A673 (cell line): ENCODE measurements around the gene MATR3. TPM values are rescaled to one million over a fixed set of nuclear protein-coding genes. Genes with fewer than 3 reads are reported as not detected.

ENCODE experiments used
- BruUV-seq: library from RNA; stranded (reverse); fragments of 400-500 nt; replicated peaks from 2 replicates; lab custom pipeline; 2021; lab: Mats Ljungman, UMichigan
- CTCF ChIA-PET: fragments of 300-600 bp; sonication (Branson Sonifier 250); formaldehyde crosslinking; loops from one replicate; lab custom pipeline; 2022; ENCODE audit warnings: antibody characterized with exemption; lab: Charles Lee
- POLR2A ChIA-PET: fragments of 300-600 bp; sonication (Branson Sonifier 250); formaldehyde crosslinking; loops from one replicate; lab custom pipeline; 2022; ENCODE audit warnings: antibody characterized with exemption; ENCODE audit not compliant: low non-redundant PET; lab: Charles Lee
- DNase-seq: peaks from one replicate; pipeline ENCODE4 v3.0.0-alpha.2; 2015; ENCODE audit warnings: low spot score
- H3K27ac ChIP-seq: fragments of 200-600 bp; sonication (generic); 2 replicates; pipeline ENCODE4 v1.5.1; 2016; ENCODE audit warnings: mixed run types, low read depth, mild to moderate bottlenecking, mixed read lengths, antibody characterized with exemption, low read length; ENCODE audit not compliant: poor library complexity, severe bottlenecking
- H3K27me3 ChIP-seq: fragments of 200-600 bp; sonication (generic); replicated peaks from 2 replicates; pipeline ENCODE4 v1.6.1; 2017; ENCODE audit warnings: mixed run types, low read depth, mild to moderate bottlenecking, mixed read lengths, antibody characterized with exemption, low read length; ENCODE audit not compliant: insufficient read depth, poor library complexity
- H3K36me3 ChIP-seq: fragments of 200-600 bp; sonication (generic); 2 replicates; pipeline ENCODE4 v1.6.1; 2016; ENCODE audit warnings: mixed run types, mild to moderate bottlenecking, mixed read lengths, antibody characterized with exemption, low read length; ENCODE audit not compliant: insufficient read depth, poor library complexity, severe bottlenecking
- H3K4me1 ChIP-seq: fragments of 200-600 bp; sonication (generic); 2 replicates; pipeline ENCODE4 v1.6.1; 2017; ENCODE audit warnings: mixed run types, mild to moderate bottlenecking, mixed read lengths, antibody characterized with exemption, low read length; ENCODE audit not compliant: insufficient read depth, poor library complexity, severe bottlenecking
- H3K4me3 ChIP-seq: fragments of 200-600 bp; sonication (generic); 2 replicates; pipeline ENCODE4 v1.5.1; 2016; ENCODE audit warnings: low read depth, mixed run types, mild to moderate bottlenecking, mixed read lengths, low read length; ENCODE audit not compliant: poor library complexity, severe bottlenecking
- H3K9me3 ChIP-seq: fragments of 200-600 bp; sonication (generic); 2 replicates; pipeline ENCODE4 v1.6.1; 2016; ENCODE audit warnings: mixed run types, low read depth, mild to moderate bottlenecking, mixed read lengths, antibody characterized with exemption, low read length; ENCODE audit not compliant: poor library complexity, severe bottlenecking
- EZH2 ChIP-seq: fragments of 200-600 bp; sonication (generic); IDR thresholded peaks from 2 replicates; pipeline ENCODE4 v1.6.1; 2017; ENCODE audit warnings: borderline replicate concordance, low read depth, mild to moderate bottlenecking, mixed read lengths, antibody characterized with exemption, low read length; ENCODE audit not compliant: poor library complexity, severe bottlenecking
- intact Hi-C: fragments of 100-400 bp; cut with micrococcal nuclease; formaldehyde crosslinking; loops from one replicate; pipeline ENCODE4 v1.10.0; 2022; ENCODE audit not compliant: unreplicated experiment
- total RNA-seq: library from RNA; stranded (reverse); gene quantifications from 2 replicates; pipeline ENCODE4 v1.2.3, GENCODE V29; 2021
- TF ChIP-seq, protein P1 (sequence below): fragments of 300-800, 200-600 bp; sonication (generic); conservative IDR thresholded peaks from 2 replicates; pipeline ENCODE4 v1.5.1; 2017; ENCODE audit warnings: low read depth, mild to moderate bottlenecking, antibody characterized with exemption, low read length, moderate library complexity, mixed read lengths

Gene MATR3
- total RNA-seq, 1 experiment from 2014 or later, result 286 TPM

DNA sequence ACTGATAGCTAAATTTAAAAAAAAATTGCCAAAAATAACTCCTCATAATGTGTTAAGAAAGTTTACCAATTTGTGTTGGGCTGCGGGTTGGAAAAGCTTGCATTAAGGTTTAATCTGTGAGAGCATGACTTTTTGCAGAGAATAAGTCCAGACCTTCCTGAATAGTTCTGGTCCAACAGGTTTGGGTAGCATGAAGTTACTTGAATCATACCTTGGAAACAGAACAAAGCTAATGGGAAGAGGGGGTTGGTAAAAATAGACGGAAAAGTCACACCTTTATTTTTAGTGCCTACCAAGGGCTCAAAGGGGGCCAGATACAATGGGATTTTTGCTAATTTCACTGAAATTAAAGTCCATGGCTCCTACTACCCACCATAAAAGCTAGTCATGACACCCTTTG is 17.1 kb upstream of the MATR3 start:
- POLR2A ChIA-PET, result interaction anchor here (0.7 kb wide), 1 partner anchor 834 kb away, joined by 4 read pairs; no protein-coding TSS in a partner anchor
- H3K4me3 ChIP-seq, result peak overlapping the region; percentile 73
- H3K27me3 ChIP-seq, result no peaks in the 10 kb centered on the region
- CTCF ChIA-PET, result no interaction called here
- TF ChIP-seq, protein P1, sequence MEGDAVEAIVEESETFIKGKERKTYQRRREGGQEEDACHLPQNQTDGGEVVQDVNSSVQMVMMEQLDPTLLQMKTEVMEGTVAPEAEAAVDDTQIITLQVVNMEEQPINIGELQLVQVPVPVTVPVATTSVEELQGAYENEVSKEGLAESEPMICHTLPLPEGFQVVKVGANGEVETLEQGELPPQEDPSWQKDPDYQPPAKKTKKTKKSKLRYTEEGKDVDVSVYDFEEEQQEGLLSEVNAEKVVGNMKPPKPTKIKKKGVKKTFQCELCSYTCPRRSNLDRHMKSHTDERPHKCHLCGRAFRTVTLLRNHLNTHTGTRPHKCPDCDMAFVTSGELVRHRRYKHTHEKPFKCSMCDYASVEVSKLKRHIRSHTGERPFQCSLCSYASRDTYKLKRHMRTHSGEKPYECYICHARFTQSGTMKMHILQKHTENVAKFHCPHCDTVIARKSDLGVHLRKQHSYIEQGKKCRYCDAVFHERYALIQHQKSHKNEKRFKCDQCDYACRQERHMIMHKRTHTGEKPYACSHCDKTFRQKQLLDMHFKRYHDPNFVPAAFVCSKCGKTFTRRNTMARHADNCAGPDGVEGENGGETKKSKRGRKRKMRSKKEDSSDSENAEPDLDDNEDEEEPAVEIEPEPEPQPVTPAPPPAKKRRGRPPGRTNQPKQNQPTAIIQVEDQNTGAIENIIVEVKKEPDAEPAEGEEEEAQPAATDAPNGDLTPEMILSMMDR, result no peak
- no peak for TF ChIP-seq EZH2
- intact Hi-C loops, result loop anchor here (10.0 kb wide), 1 partner anchor 812 kb away; the partner anchor contains the start of gene EGR1
- H3K4me1 ChIP-seq, result peaks cover 49% of the 10 kb centered on the region
- H3K27ac ChIP-seq, result peak overlapping the region; percentile 45
- no peak for DNase-seq
- peaks cover 59% of the 10 kb centered on the region for H3K36me3 ChIP-seq
- no peaks in the 10 kb centered on the region for H3K9me3 ChIP-seq
- TSS peak; percentile 23 for BruUV-seq

DNA sequence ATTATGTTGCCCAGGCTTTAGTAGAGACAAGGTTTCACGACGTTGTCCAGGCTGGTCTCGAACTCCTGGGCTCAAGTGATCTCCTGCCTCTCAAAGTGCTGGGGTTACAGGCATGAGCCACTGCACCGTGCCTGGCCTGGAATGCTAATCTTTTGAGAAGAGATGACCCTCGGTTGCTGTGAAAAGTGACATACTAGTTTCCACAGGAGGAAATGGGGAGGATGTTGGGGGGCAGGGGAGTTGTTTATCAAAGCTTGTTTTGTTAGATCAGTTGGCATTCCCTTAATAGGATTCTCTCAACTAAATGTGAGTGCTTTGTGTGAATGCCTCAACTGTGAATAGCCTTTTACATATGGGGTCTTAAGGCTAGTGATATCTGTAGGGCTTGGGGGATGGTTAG is 16.4 kb upstream of the MATR3 start:
- DNase-seq, result no peak
- intact Hi-C loops, result loop anchor here (10.0 kb wide), 1 partner anchor 812 kb away; the partner anchor contains the start of gene EGR1
- Histone ChIP-seq H3K4me1 (peaks cover 49% of the 10 kb centered on the region), H3K36me3 (peaks cover 66% of the 10 kb centered on the region), H3K9me3 (no peaks in the 10 kb centered on the region), H3K27ac (peak overlapping the region; percentile 45), H3K27me3 (no peaks in the 10 kb centered on the region), H3K4me3 (peak overlapping the region; percentile 73)
- TF ChIP-seq, protein P1, result no peak
- no peak for TF ChIP-seq EZH2
- ChIA-PET CTCF (no interaction called here), POLR2A (interaction anchor here (0.7 kb wide), 2 partner anchors 53 to 834 kb away, joined by 4 to 9 read pairs; no protein-coding TSS in a partner anchor)
- no TSS peak for BruUV-seq

DNA sequence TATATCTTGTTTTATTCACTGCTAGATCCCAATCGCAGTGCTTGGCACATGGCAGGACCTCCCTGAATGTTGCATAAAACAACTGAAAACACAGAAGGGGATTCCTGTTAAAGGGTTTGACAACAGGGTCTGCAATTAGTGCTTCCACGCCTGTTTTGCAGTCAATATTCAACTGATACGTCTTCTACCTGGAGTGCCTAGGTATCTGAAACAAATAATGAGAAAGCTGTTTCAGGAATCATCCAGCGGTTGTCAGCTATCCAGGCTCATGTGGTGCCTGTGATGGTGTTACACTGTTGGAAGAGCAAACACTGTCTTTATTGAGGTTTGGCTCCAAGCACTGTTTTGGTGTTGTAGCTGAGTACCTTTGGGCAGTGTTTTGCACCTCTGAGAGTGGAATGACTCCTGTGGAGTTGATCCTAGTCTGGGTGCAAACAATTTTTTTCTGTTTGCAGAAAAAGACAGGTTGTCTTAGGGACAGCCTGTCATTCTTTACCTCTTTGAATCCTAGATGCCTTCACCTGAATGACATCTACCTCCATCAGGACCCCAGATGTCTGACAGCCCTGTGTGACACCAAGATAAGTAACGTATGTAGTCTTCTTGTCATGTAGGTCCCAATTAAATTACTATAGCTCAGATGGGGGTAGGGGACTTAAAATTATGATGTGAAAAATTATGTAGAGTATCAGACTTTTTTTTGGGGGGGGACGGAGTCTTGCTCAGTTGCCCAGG is 14.8 kb upstream of the MATR3 start:
- Histone ChIP-seq H3K4me3 (no peak overlapping the region), H3K27ac (no peak overlapping the region), H3K9me3 (no peaks in the 10 kb centered on the region), H3K27me3 (no peaks in the 10 kb centered on the region), H3K4me1 (peaks cover 37% of the 10 kb centered on the region), H3K36me3 (peaks cover 81% of the 10 kb centered on the region)
- POLR2A ChIA-PET, result no interaction called here
- CTCF ChIA-PET, result interaction anchor here (0.6 kb wide), 1 partner anchor 630 kb away, joined by 3 read pairs; no protein-coding TSS in a partner anchor
- TF ChIP-seq EZH2, result no peak
- TF ChIP-seq, protein P1, result no peak
- intact Hi-C loops, result loop anchor here (10.0 kb wide), 1 partner anchor 814 kb away; the partner anchor contains the start of gene EGR1
- DNase-seq, result no peak
- BruUV-seq, result no TSS peak
